GM13977 (cell line): Measurements from ENCODE around the gene CABP2.
"Not testable (repeated sequence)": the region's sequence is repeated elsewhere in the genome, so short reads cannot be mapped to it uniquely, and the experiment has no call there.

ENCODE experiments used
- DNase-seq: peaks from one replicate; pipeline ENCODE4 v3.0.0; 2012; ENCODE audit warnings: low spot score
- CTCF ChIP-seq: IDR thresholded peaks from 2 replicates; pipeline ENCODE4 v1.5.1; 2012; ENCODE audit warnings: mild to moderate bottlenecking, control low read depth; ENCODE audit not compliant: insufficient read depth; ENCODE audit errors: extremely low read depth, missing control alignments
- in situ Hi-C: fragments of 300-500 bp; cut with MboI; formaldehyde crosslinking; loops from one replicate; pipeline ENCODE4 v1.12.0; 2022; ENCODE audit warnings: low sequenced_read_pairs, low pct_unique_long_range_greater_than_20kb, mixed read lengths, inconsistent platforms; ENCODE audit not compliant: unreplicated experiment

CABP2 gene

GRCh38 chr11:67548555-67549110, 25.4 kb upstream of the CABP2 start:
- TF ChIP-seq CTCF = no peak
- DNase-seq = no peak
- in situ Hi-C loops = no loop called here

GRCh38 chr11:67548112-67548511, 24.9 kb upstream of the CABP2 start:
- DNase-seq, in situ Hi-C loops: not testable (repeated sequence)

- in situ Hi-C loops = no loop called here
- TF ChIP-seq CTCF = no peak
- DNase-seq = no peak
Measured at GRCh38 chr11:67545280-67545679, 22.0 kb upstream of the CABP2 start.

- in situ Hi-C loops = no loop called here
Measured at GRCh38 chr11:67544616-67545242, 21.5 kb upstream of the CABP2 start.

GRCh38 chr11:67543585-67543984, 20.3 kb upstream of the CABP2 start:
- no peak for TF ChIP-seq CTCF
- DNase-seq = no peak
- in situ Hi-C loops = no loop called here

More at GRCh38 chr11:67544616-67545242, 21.5 kb upstream of the CABP2 start:
- no peak for TF ChIP-seq CTCF
- no peak for DNase-seq

- no peak for TF ChIP-seq CTCF
- in situ Hi-C loops = no loop called here
- DNase-seq = no peak
Measured at GRCh38 chr11:67542971-67543370, 19.7 kb upstream of the CABP2 start.

- in situ Hi-C loops = no loop called here
- DNase-seq = peak; percentile 8
- no peak for TF ChIP-seq CTCF
Measured at GRCh38 chr11:67542169-67542568, 18.9 kb upstream of the CABP2 start.
